ENCODE results near the gene MAN2B2. TPM values are rescaled to one million over a fixed set of nuclear protein-coding genes. Genes with fewer than 3 reads are reported as not detected.

The MAN2B2 gene
- total RNA-seq, 1 experiment from 2014 or later, result 20.1 TPM

DNA sequence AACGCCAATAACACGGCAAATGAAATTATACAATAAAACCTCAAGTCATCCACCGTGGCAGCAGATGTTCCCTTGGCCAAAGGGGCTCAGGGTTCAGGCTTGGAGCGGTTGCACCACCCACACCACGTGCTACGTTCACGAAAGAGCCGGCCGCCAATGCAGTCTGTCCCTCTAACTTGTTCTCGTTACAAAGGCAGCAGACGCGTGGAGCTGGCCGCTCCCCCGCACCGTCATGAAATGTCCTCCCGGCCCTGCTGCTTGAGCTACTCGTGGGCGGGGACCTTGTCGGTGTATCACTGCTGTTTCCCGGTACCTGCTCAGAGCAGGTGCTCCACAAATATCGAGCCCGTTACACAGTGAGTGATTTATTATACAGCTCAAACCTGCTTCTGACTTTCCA is 36.4 kb upstream of the MAN2B2 start:
- DNase-seq, result no peak
- Histone ChIP-seq H3K36me3 (ENCODE audit: insufficient read depth, low read length) (no peaks in the 10 kb centered on the region), H3K79me2 (ENCODE audit: low read length) (no peaks in the 10 kb centered on the region), H3K9me3 (ENCODE audit: low read length) (no peaks in the 10 kb centered on the region; the same call in 1 of the 2 replicates), H3K9me2 (replicated peaks; ENCODE audit: insufficient read depth, low read length) (no peaks in the 10 kb centered on the region), H3K4me2 (ENCODE audit: low read depth, low read length, poor library complexity, severe bottlenecking) (no peak overlapping the region), H3K9ac (ENCODE audit: low read length) (no peak overlapping the region), H2AFZ (ENCODE audit: low read length) (no peak overlapping the region), H3K27me3 (ENCODE audit: low read length) (no peaks in the 10 kb centered on the region), H3K4me1 (ENCODE audit: low read length) (no peaks in the 10 kb centered on the region), H3K27ac (ENCODE audit: low read length) (no peak overlapping the region), H4K20me1 (ENCODE audit: insufficient read depth, low read depth, low read length) (no peaks in the 10 kb centered on the region), H3K4me3 (ENCODE audit: low read length) (no peak overlapping the region)

DNA sequence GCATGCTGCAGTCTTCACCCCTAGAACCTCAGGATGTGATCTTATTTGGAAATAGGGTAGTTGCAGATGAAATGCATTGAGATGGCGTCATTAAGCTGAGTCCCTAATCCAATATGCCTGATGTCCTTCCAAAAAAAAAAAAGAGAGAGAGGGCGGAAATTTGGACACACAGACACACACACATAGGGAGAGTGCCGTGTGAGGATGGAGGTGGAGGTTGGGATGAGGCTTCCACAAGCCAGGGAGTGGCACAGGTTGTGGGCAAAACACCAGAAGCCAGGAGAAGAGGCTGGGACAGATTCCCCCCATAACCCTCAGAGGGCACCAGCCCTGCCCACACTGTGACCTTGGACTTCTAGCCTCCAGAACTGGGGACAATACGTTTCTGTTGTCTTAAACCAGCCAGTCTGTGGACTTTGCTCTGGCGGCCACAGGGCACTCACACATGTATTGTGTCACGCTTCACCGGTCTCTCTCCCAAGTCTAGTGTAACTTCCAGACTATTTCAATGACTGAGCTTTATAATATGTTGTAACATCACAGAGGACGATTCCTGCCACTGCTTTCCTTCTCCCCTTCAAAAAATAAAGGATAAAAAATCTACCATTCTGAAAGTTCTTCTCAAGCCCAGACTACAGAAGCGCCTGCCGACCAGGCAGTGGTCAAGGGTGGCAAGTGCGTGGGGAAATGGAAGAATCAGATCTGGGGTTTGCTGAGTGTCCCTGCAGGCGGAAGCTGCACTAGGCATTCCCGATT is 35.8 kb upstream of the MAN2B2 start:
- H3K4me3 ChIP-seq (ENCODE audit: low read length), result no peak overlapping the region
- no peak overlapping the region for H3K4me2 ChIP-seq (ENCODE audit: low read depth, low read length, poor library complexity, severe bottlenecking)
- H3K79me2 ChIP-seq (ENCODE audit: low read length), result no peaks in the 10 kb centered on the region
- no peak overlapping the region for H3K9ac ChIP-seq (ENCODE audit: low read length)
- H4K20me1 ChIP-seq (ENCODE audit: insufficient read depth, low read depth, low read length), result no peaks in the 10 kb centered on the region
- no peaks in the 10 kb centered on the region for H3K27me3 ChIP-seq (ENCODE audit: low read length)
- H3K27ac ChIP-seq (ENCODE audit: low read length), result no peak overlapping the region
- H3K9me3 ChIP-seq (ENCODE audit: low read length), result no peaks in the 10 kb centered on the region; the same call in 1 of the 2 replicates
- no peak overlapping the region for H2AFZ ChIP-seq (ENCODE audit: low read length)
- DNase-seq, result no peak
- H3K4me1 ChIP-seq (ENCODE audit: low read length), result no peaks in the 10 kb centered on the region
- no peaks in the 10 kb centered on the region for H3K9me2 ChIP-seq (replicated peaks; ENCODE audit: insufficient read depth, low read length)
- no peaks in the 10 kb centered on the region for H3K36me3 ChIP-seq (ENCODE audit: insufficient read depth, low read length)

DNA sequence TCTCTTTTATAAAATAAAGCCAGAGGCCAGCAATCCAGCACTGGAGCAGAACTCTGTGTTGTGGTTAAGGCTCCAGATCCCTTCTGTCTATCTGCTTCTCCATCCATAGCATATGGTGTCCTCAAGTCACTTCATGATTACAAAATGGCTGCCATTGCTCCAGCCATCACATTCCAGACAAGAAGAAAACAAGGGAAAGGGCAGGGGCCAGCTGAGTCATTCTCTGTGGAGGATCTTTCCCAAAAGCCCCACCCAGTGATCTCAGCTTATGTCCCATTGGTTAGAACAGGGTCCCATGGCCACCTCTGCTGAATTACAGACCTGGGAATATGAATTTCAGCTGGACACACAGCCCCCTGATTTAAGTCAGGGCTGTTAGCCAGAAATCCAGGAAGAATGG is 34.1 kb upstream of the MAN2B2 start:
- no peak for DNase-seq
- no peak overlapping the region for H3K4me3 ChIP-seq (ENCODE audit: low read length)
- no peaks in the 10 kb centered on the region for H3K9me2 ChIP-seq (replicated peaks; ENCODE audit: insufficient read depth, low read length)
- H3K9me3 ChIP-seq (ENCODE audit: low read length), result no peaks in the 10 kb centered on the region; the same call in 1 of the 2 replicates
- no peaks in the 10 kb centered on the region for H3K79me2 ChIP-seq (ENCODE audit: low read length)
- H3K27ac ChIP-seq (ENCODE audit: low read length), result no peak overlapping the region
- no peak overlapping the region for H3K9ac ChIP-seq (ENCODE audit: low read length)
- no peaks in the 10 kb centered on the region for H3K4me1 ChIP-seq (ENCODE audit: low read length)
- no peaks in the 10 kb centered on the region for H3K27me3 ChIP-seq (ENCODE audit: low read length)
- no peak overlapping the region for H3K4me2 ChIP-seq (ENCODE audit: low read depth, low read length, poor library complexity, severe bottlenecking)
- H2AFZ ChIP-seq (ENCODE audit: low read length), result no peak overlapping the region
- H3K36me3 ChIP-seq (ENCODE audit: insufficient read depth, low read length), result no peaks in the 10 kb centered on the region
- no peaks in the 10 kb centered on the region for H4K20me1 ChIP-seq (ENCODE audit: insufficient read depth, low read depth, low read length)

DNA sequence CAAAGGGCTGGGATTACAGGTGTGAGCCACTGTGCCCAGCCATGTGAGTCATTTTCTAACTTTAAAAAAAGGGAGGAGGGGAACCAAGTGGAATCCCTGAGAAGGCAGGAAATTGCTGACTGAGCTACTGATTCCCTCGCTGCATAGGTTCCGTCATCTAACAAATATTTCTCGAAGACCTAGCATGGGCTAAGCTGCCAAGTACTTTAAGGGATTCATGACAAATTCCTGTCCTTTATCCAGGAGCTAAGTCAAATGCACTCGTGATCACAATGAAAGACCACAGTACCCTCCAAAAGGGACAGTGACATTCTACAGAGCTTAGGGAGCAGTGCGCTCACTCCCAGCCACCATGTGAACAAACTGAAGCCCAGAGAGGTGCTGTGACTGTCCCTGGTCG is 33.2 kb upstream of the MAN2B2 start:
- H2AFZ ChIP-seq (ENCODE audit: low read length), result no peak overlapping the region
- H3K4me1 ChIP-seq (ENCODE audit: low read length), result no peaks in the 10 kb centered on the region
- H3K36me3 ChIP-seq (ENCODE audit: insufficient read depth, low read length), result no peaks in the 10 kb centered on the region
- no peaks in the 10 kb centered on the region for H3K79me2 ChIP-seq (ENCODE audit: low read length)
- no peak overlapping the region for H3K4me3 ChIP-seq (ENCODE audit: low read length)
- H3K9ac ChIP-seq (ENCODE audit: low read length), result no peak overlapping the region
- H3K27me3 ChIP-seq (ENCODE audit: low read length), result no peaks in the 10 kb centered on the region
- no peak for DNase-seq
- H3K9me3 ChIP-seq (ENCODE audit: low read length), result no peaks in the 10 kb centered on the region; the same call in 1 of the 2 replicates
- H3K27ac ChIP-seq (ENCODE audit: low read length), result no peak overlapping the region
- H4K20me1 ChIP-seq (ENCODE audit: insufficient read depth, low read depth, low read length), result no peaks in the 10 kb centered on the region
- H3K9me2 ChIP-seq (replicated peaks; ENCODE audit: insufficient read depth, low read length), result no peaks in the 10 kb centered on the region
- H3K4me2 ChIP-seq (ENCODE audit: low read depth, low read length, poor library complexity, severe bottlenecking), result no peak overlapping the region

DNA sequence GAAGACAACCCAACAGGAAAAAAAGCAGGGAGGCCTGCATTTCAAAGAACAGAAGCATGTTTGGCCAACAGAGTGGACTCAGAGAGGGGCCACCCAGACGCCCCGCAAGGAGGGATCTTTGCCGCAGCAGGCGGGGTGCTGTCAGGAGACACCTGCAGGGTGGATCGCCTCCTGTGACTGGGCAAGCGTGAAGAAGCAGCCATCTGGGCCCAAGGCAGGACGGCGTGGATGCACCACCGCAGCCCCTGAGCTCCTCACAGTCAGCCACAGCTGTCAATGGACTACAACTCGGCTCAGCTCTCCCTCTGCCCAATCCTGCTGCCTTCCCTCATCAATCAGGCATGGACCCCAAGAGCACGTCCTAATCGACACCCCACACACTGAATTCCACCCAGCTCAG is 32.0 kb upstream of the MAN2B2 start:
- no peak for DNase-seq
- H3K79me2 ChIP-seq (ENCODE audit: low read length), result no peaks in the 10 kb centered on the region
- H3K9me2 ChIP-seq (replicated peaks; ENCODE audit: insufficient read depth, low read length), result no peaks in the 10 kb centered on the region
- H3K4me3 ChIP-seq (ENCODE audit: low read length), result no peak overlapping the region
- no peaks in the 10 kb centered on the region for H3K4me1 ChIP-seq (ENCODE audit: low read length)
- no peak overlapping the region for H2AFZ ChIP-seq (ENCODE audit: low read length)
- H3K27me3 ChIP-seq (ENCODE audit: low read length), result no peaks in the 10 kb centered on the region
- H3K9ac ChIP-seq (ENCODE audit: low read length), result no peak overlapping the region
- H3K36me3 ChIP-seq (ENCODE audit: insufficient read depth, low read length), result no peaks in the 10 kb centered on the region
- no peaks in the 10 kb centered on the region; the same call in 1 of the 2 replicates for H3K9me3 ChIP-seq (ENCODE audit: low read length)
- H3K4me2 ChIP-seq (ENCODE audit: low read depth, low read length, poor library complexity, severe bottlenecking), result no peak overlapping the region
- H3K27ac ChIP-seq (ENCODE audit: low read length), result no peak overlapping the region
- H4K20me1 ChIP-seq (ENCODE audit: insufficient read depth, low read depth, low read length), result no peaks in the 10 kb centered on the region

DNA sequence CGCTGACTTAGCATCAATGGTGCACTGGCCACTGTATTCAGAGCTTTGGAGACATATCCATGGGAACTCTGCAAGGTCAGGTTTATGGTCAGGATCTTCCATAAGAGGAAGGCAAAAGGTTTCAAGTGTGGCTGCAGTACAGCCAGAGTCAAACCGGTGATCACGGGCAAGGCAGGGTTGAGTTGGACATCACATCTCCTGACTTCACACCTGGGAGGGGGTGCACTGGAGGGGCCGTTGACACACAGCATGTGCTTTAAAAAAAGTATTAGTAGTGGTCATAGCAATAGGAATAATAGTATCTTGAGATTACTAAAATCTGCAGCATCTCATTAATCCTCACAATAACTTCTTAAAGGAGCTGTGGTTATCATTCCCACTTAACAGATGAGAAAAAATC is 28.9 kb upstream of the MAN2B2 start:
- Histone ChIP-seq H3K4me2 (ENCODE audit: low read depth, low read length, poor library complexity, severe bottlenecking) (no peak overlapping the region), H2AFZ (ENCODE audit: low read length) (no peak overlapping the region), H3K9me2 (replicated peaks; ENCODE audit: insufficient read depth, low read length) (no peaks in the 10 kb centered on the region), H3K27ac (ENCODE audit: low read length) (no peak overlapping the region), H3K9me3 (ENCODE audit: low read length) (no peaks in the 10 kb centered on the region), H3K79me2 (ENCODE audit: low read length) (no peaks in the 10 kb centered on the region), H3K36me3 (ENCODE audit: insufficient read depth, low read length) (no peaks in the 10 kb centered on the region), H3K9ac (ENCODE audit: low read length) (no peak overlapping the region), H4K20me1 (ENCODE audit: insufficient read depth, low read depth, low read length) (no peaks in the 10 kb centered on the region), H3K27me3 (ENCODE audit: low read length) (no peaks in the 10 kb centered on the region), H3K4me3 (ENCODE audit: low read length) (no peak overlapping the region), H3K4me1 (ENCODE audit: low read length) (no peaks in the 10 kb centered on the region)
- DNase-seq, result no peak

DNA sequence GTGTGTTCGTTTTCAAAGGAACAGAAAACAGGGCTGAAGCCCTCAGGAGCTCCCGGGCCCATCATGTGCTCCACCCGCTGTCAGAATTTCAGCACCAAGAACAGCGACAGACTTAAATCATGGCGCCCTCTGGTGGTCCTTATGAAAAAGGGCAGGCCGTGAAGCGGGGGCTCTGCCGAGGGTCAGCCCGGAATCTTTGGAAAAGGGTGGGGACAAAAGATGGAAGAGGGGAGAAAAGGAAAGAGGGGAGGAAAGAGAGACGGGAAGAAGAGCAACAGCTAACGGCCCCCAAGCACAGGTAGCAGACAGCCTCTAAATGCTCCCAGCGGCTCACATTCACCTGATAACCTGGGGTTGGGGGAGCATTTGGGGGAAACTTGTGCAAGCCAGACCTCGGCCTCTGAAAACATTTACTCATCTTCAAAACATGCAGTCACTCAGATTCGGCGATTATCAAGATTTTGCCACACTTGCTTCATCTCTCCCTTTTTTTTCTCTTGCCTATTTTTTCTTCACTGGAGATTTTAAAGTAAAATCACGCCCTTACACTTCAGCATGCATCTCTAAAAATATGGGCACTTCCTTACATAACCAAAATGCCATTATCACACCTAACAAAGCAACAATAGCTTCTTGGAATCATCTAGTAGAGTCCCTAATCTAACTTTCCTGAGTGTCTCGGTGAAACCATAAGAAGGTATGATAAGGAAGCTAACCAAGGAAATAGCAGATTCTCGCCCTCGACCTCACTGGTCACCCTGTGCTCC is 28.1 kb upstream of the MAN2B2 start:
- H2AFZ ChIP-seq (ENCODE audit: low read length), result no peak overlapping the region
- H3K27ac ChIP-seq (ENCODE audit: low read length), result no peak overlapping the region
- DNase-seq, result peak; percentile 91
- H3K9ac ChIP-seq (ENCODE audit: low read length), result no peak overlapping the region
- H3K27me3 ChIP-seq (ENCODE audit: low read length), result no peaks in the 10 kb centered on the region; the same call in 1 of the 2 replicates
- H3K79me2 ChIP-seq (ENCODE audit: low read length), result no peaks in the 10 kb centered on the region
- H4K20me1 ChIP-seq (ENCODE audit: insufficient read depth, low read depth, low read length), result no peaks in the 10 kb centered on the region
- H3K9me3 ChIP-seq (ENCODE audit: low read length), result peaks cover 4% of the 10 kb centered on the region; the same call in 1 of the 2 replicates
- no peaks in the 10 kb centered on the region for H3K9me2 ChIP-seq (replicated peaks; ENCODE audit: insufficient read depth, low read length)
- H3K4me3 ChIP-seq (ENCODE audit: low read length), result no peak overlapping the region
- no peaks in the 10 kb centered on the region for H3K36me3 ChIP-seq (ENCODE audit: insufficient read depth, low read length)
- H3K4me2 ChIP-seq (ENCODE audit: low read depth, low read length, poor library complexity, severe bottlenecking), result no peak overlapping the region
- H3K4me1 ChIP-seq (ENCODE audit: low read length), result no peaks in the 10 kb centered on the region

DNA sequence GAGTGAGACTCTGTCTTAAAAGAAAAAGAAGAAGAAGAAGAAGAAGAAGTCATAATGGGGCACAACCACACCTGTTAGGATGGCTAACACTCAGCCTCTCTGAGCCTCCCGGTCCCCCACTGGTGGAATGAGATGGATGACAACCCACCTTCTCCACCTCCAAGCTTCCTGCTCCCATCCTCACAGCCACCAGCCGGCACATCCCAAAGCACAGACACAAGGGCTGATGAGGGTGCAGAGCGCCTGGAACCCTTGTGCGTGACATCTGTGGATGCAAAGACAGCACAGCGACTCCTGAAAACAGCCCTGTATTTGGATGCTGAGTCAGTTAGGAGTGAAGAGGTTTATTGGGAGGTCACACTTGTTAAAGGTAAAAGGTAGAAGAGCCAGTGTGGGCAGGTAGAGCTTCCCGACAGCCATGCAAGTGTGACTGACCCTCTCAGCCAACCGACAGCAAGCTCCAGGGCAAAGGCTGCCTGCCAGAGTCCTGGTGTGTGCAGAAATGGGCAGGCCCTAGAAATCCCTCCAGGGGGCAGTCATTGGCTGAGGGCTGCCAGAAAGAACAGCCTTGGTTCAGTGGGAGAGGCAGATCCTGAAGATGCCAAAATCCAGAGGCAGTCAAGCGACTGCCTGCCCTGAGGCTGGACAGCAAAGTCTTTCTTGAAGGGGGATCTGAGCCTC is 26.6 kb upstream of the MAN2B2 start:
- Histone ChIP-seq H3K36me3 (ENCODE audit: insufficient read depth, low read length) (no peaks in the 10 kb centered on the region), H3K9ac (ENCODE audit: low read length) (no peak overlapping the region), H3K79me2 (ENCODE audit: low read length) (no peaks in the 10 kb centered on the region), H4K20me1 (ENCODE audit: insufficient read depth, low read depth, low read length) (no peaks in the 10 kb centered on the region), H3K4me1 (ENCODE audit: low read length) (no peaks in the 10 kb centered on the region), H3K9me2 (replicated peaks; ENCODE audit: insufficient read depth, low read length) (no peaks in the 10 kb centered on the region), H3K4me3 (ENCODE audit: low read length) (no peak overlapping the region), H3K27me3 (ENCODE audit: low read length) (no peaks in the 10 kb centered on the region; the same call in 1 of the 2 replicates), H3K4me2 (ENCODE audit: low read depth, low read length, poor library complexity, severe bottlenecking) (no peak overlapping the region), H3K9me3 (ENCODE audit: low read length) (peaks cover 5% of the 10 kb centered on the region; the same call in 1 of the 2 replicates), H3K27ac (ENCODE audit: low read length) (no peak overlapping the region), H2AFZ (ENCODE audit: low read length) (no peak overlapping the region)
- peak; percentile 73 for DNase-seq
